GM19455 (cell line): ENCODE results near the gene SLC17A9.

Experiments used
- ATAC-seq: cut with Tn5 transposase; IDR thresholded peaks from one replicate; pipeline ENCODE4 v1.9.1; 2021; ENCODE audit not compliant: unreplicated experiment

SLC17A9 gene

DNA sequence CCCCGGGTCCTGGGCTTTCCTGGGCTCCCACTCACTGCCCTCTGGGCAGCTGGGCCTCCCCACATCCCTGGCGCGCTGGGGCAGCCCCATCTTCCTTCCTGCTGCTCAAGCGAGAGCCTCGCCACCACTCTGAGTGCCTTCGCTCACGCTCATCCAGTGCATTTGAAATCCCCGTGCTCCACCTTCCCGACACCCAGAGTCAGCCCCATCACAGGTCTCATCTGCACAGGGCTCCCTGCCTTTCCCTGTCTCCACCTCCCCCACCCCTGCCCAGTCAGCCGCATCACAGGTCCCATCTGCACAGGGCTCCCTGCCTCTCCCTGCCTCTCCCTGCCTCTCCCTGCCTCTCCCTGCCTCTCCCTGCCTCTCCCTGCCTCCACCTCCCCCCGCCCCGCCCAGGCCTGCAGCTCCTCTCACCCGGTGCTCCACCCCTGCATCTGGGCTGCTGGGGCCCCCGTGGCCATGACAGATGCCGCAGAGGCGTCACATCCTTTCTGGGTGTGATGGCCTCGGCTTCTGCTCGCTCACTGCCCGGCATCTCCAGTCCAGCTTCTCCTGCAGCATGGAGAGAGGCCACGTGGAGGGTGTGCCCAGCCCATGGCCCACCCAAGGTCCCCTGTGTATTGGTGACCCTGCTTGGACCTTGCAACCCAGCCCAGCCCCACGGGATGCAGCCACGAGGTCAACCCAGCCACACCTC is 63.3 kb downstream of the SLC17A9 start:
- no peak for ATAC-seq

DNA sequence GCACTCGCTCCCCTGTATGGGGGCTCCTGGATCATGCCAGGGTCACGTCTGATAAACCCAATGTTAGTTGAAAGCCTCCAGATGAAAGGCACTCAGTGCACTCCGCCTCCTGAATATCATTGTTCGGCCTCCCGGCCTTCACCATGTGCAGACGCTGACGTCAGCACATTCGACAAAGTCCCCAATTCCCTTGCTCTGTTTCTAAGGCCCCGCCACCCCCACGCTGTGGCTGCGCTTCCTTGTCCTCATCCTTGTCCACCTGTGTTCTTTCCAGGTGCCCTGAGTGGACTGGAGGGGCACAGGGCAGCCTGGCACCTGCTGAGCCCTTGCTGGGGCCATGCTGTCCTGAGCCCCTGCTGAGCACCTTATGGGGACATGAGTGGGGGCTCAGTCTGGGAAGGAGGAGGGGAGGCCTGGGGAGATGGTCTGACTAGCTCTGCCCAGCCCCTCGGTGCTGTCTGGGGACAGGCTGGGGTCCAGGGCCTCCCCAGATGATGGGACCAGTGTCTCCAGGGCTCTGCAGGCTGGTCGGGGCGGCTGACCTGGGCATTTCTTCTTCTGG is 64.1 kb downstream of the SLC17A9 start:
- no peak for ATAC-seq

DNA sequence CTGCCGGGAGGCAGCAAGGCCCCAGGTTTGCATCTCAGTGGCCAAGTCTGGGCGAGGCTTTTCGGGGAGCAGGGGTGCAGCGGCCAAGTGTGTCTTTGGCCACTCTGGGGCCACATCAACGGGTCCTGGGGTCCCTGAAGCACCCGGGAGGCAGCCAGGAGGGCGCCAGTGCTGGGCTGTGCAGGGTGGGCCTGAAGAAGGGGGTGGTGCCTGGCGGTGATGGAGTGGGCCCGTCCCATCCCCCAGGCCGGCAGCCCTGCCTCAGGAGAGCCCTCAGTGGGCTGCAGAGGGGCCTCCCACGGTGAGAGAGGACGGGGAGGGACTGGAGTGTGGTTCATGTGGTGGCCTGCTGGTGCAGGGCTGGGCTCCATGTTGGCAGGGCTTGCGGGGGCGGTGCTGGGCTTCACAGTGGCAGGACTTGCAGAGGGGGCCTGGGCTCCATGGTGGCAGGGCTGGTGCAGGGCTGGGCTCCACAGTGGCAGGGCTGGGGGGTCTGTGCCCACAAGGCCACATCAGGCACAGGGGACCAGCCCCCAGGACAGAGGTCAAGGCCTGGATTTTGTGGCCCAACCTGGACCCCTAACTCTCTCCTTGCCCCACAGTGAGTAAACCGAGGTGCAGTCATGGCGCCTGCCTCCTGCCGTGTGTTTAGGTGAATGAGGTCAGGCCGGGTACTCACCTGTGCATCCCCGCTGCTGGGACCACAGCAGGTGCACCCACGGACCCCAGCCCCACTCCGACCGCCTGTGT is 64.7 kb downstream of the SLC17A9 start:
- ATAC-seq = no peak

DNA sequence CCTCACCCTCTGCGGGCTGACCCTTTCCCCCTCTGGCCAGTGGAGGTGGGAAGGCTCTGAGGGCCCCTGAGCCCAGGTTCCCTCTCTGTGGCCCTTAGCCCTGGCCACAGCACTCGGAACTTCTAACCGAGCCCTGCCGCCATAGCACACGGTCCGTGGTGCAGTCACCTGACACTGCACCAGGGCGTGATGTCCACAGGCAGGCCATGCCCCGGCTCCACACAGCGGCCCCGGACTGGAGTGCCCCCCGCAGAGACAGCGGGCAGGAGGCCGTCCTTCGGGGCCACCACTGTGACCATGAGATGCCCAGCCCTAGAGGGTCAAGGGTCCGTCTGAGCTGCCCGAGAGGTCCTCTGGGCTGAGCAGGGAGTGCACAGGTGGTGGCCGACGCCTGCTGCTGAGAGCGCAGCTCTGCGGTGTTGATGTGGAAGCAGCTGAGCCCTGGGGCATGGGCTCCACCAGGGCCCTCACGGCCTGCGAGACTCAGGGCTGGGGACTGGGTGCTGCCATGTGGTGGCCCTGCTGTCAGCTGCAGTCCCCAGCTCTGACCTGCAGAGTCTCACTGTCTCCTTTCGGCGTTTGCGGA is 65.4 kb downstream of the SLC17A9 start:
- ATAC-seq = no peak
